Loucy (cell line): ENCODE measurements around the gene PPL.
"Not testable (repeated sequence)": the region's sequence is repeated elsewhere in the genome, so short reads cannot be mapped to it uniquely, and the experiment has no call there.

Experiments used
- H2AFZ ChIP-seq: fragments of 200-600 bp; sonication (generic); 2 replicates; pipeline ENCODE4 v1.6.0; 2016; ENCODE audit warnings: antibody characterized with exemption, mild to moderate bottlenecking, low read length, moderate library complexity
- H3F3A ChIP-seq: fragments of 200-600 bp; 2 replicates; pipeline ENCODE4 v1.6.0; 2016; ENCODE audit warnings: antibody characterized with exemption, low read depth, mild to moderate bottlenecking
- H3K27me3 ChIP-seq: fragments of 200-600 bp; sonication (generic); 2 replicates; pipeline ENCODE4 v1.6.1; 2014; ENCODE audit warnings: low read length, mild to moderate bottlenecking; ENCODE audit not compliant: insufficient read depth, poor library complexity, severe bottlenecking
- H3K36me3 ChIP-seq: fragments of 200-600 bp; sonication (generic); 2 replicates; pipeline ENCODE4 v1.6.1; 2016; ENCODE audit warnings: low read length; ENCODE audit not compliant: insufficient read depth
- H3K4me1 ChIP-seq: fragments of 200-600 bp; sonication (generic); 2 replicates; pipeline ENCODE4 v1.5.1; 2014; ENCODE audit warnings: low read length, mild to moderate bottlenecking; ENCODE audit not compliant: insufficient read depth, poor library complexity, severe bottlenecking
- H3K4me2 ChIP-seq: fragments of 200-600 bp; sonication (generic); 2 replicates; pipeline ENCODE4 v1.6.0; 2014; ENCODE audit warnings: antibody characterized with exemption, low read length, low read depth, mild to moderate bottlenecking; ENCODE audit not compliant: poor library complexity, severe bottlenecking
- H3K4me3 ChIP-seq: fragments of 200-600 bp; sonication (generic); 2 replicates; pipeline ENCODE4 v1.5.1; 2014; ENCODE audit warnings: low read length, mild to moderate bottlenecking, mixed read lengths; ENCODE audit not compliant: poor library complexity, severe bottlenecking
- H3K79me2 ChIP-seq: fragments of 200-600 bp; sonication (generic); 2 replicates; pipeline ENCODE4 v1.6.1; 2014; ENCODE audit warnings: low read length; ENCODE audit not compliant: insufficient read depth
- H3K9ac ChIP-seq: fragments of 200-600 bp; sonication (generic); 2 replicates; pipeline ENCODE4 v1.6.0; 2014; ENCODE audit warnings: mild to moderate bottlenecking, low read depth, low read length, moderate library complexity; ENCODE audit not compliant: poor library complexity, severe bottlenecking
- H3K9me2 ChIP-seq: fragments of 200-600 bp; sonication (generic); replicated peaks from 2 replicates; pipeline ENCODE4 v1.6.1; 2016; ENCODE audit warnings: low read depth, low read length, mixed read lengths
- H3K9me3 ChIP-seq: fragments of 200-600 bp; sonication (generic); 2 replicates; pipeline ENCODE4 v1.6.1; 2014; ENCODE audit warnings: mild to moderate bottlenecking, antibody characterized with exemption, low read length, low read depth; ENCODE audit not compliant: insufficient read depth
- H4K20me1 ChIP-seq: fragments of 200-600 bp; sonication (generic); 2 replicates; pipeline ENCODE4 v1.6.0; 2014; ENCODE audit warnings: antibody characterized with exemption, low read length, mild to moderate bottlenecking; ENCODE audit not compliant: insufficient read depth, poor library complexity, severe bottlenecking
- EZH2phosphoT487 ChIP-seq: fragments of 200-600 bp; IDR thresholded peaks from 2 replicates; pipeline ENCODE4 v1.6.1; 2018; ENCODE audit warnings: antibody characterized with exemption, mild to moderate bottlenecking, moderate library complexity, borderline replicate concordance
- TF ChIP-seq, protein P1 (sequence below): fragments of 200-600 bp; sonication (generic); conservative IDR thresholded peaks from 2 replicates; pipeline ENCODE4 v1.5.1; 2014; ENCODE audit warnings: mild to moderate bottlenecking, antibody characterized with exemption, low read length

PPL gene

DNA sequence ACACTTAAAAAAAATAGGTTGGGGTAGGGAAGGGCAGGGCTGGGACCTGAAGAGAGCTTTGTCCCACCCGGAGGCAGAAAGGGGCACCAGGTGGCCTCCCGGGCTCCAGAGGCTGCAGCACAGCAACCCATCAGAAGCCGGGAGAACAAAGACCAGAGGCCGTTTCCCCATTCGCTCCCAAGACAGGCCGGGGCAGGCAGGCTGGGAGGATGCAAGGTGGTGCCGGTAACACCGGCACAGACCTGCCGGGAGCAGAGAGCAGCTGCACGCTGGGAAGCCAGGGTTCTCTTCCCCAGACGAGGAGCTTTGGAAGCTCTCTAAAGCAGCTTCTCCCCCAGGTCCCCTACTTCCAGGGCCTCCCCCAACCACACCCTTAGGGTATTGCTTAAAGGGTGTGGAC lies 5.6 kb downstream of the PPL start:
- Histone ChIP-seq H3K9me3 (no peaks in the 10 kb centered on the region; the same call in 1 of the 2 replicates), H2AFZ (no peak overlapping the region), H3K27me3 (no peaks in the 10 kb centered on the region), H3K4me3 (no peak overlapping the region), H3K9me2 (no peaks in the 10 kb centered on the region), H3K4me2 (no peak overlapping the region), H3K9ac (no peak overlapping the region), H3K4me1 (no peaks in the 10 kb centered on the region), H3K79me2 (no peaks in the 10 kb centered on the region), H3F3A (no peaks in the 10 kb centered on the region), H4K20me1 (no peaks in the 10 kb centered on the region), H3K36me3 (no peaks in the 10 kb centered on the region)
- TF ChIP-seq, protein P1, sequence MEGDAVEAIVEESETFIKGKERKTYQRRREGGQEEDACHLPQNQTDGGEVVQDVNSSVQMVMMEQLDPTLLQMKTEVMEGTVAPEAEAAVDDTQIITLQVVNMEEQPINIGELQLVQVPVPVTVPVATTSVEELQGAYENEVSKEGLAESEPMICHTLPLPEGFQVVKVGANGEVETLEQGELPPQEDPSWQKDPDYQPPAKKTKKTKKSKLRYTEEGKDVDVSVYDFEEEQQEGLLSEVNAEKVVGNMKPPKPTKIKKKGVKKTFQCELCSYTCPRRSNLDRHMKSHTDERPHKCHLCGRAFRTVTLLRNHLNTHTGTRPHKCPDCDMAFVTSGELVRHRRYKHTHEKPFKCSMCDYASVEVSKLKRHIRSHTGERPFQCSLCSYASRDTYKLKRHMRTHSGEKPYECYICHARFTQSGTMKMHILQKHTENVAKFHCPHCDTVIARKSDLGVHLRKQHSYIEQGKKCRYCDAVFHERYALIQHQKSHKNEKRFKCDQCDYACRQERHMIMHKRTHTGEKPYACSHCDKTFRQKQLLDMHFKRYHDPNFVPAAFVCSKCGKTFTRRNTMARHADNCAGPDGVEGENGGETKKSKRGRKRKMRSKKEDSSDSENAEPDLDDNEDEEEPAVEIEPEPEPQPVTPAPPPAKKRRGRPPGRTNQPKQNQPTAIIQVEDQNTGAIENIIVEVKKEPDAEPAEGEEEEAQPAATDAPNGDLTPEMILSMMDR, result no peak
- no peak for TF ChIP-seq EZH2phosphoT487

DNA sequence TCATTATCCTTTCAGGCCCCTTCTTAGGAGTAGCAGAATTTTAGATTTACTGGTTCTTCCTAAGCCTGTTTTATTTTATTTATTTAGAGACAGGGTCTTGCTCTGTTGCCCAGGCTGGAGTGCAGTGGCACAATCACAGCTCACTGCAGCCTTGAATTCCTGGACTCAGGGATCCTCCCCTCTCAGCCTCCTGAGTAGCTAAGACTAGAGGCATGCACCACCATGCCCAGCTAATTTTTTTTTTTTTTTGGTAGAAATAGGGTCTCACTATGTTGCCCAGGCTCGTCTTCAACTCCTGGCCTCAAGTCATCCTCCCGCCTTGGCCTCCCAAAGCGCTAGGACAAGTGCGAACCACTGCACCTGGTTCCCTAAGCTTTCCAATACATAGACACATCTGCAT lies 7.3 kb downstream of the PPL start:
- not testable (repeated sequence) for H3K4me1 ChIP-seq, H3K79me2 ChIP-seq, H3K9ac ChIP-seq, H3K9me2 ChIP-seq, H3K9me3 ChIP-seq, H3K27me3 ChIP-seq, H3K4me2 ChIP-seq, H3K36me3 ChIP-seq, H3F3A ChIP-seq, H2AFZ ChIP-seq, H3K4me3 ChIP-seq, H4K20me1 ChIP-seq

DNA sequence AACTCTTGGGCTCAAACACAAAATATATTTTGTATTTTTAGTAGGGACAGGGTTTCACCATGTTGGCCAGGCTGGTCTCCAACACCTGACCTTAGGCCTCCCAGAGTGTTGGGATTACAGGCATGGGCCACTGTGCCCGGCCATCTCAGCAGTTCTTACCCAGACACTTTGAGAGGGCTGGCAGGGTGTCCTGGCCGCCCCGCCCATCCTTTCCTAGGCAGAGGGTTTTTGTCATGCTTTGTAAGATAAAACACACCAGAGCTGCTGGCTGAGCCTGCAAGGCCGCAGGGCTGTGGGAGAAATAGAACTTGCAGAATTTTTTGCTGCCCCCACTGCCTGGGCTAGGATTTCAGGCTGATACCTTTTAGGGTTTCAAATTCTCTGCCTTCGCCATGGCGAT lies 8.7 kb downstream of the PPL start:
- H3K4me2 ChIP-seq, result no peak overlapping the region
- no peaks in the 10 kb centered on the region for H3K79me2 ChIP-seq
- H3K36me3 ChIP-seq, result no peaks in the 10 kb centered on the region
- H3F3A ChIP-seq, result no peaks in the 10 kb centered on the region
- H2AFZ ChIP-seq, result no peak overlapping the region
- no peaks in the 10 kb centered on the region; the same call in 1 of the 2 replicates for H3K9me3 ChIP-seq
- no peaks in the 10 kb centered on the region for H3K9me2 ChIP-seq
- no peaks in the 10 kb centered on the region for H3K4me1 ChIP-seq
- no peaks in the 10 kb centered on the region for H4K20me1 ChIP-seq
- no peak overlapping the region for H3K9ac ChIP-seq
- TF ChIP-seq EZH2phosphoT487, result no peak
- TF ChIP-seq, protein P1, result no peak
- no peaks in the 10 kb centered on the region for H3K27me3 ChIP-seq
- H3K4me3 ChIP-seq, result no peak overlapping the region

DNA sequence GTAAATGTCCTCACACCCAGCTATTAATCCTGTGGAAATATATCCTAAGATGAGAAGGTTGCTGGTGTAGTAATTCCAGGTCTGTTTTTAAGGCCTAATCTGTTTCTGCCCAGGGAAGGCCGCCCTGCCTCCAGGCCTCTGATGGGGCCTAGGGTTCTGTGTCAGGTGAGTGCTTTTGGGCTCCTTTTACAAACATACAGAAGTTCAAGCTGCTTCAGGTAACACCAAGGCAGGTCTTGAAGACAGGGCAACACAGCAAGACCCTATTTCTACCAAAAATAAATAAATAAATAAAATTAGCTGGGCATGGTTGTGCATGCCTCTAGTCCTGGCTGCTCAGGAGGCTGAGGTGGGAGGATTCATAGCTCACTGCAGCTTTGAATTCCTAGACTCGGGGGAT lies 9.3 kb downstream of the PPL start:
- Histone ChIP-seq H3K4me1 (no peaks in the 10 kb centered on the region), H3K79me2 (no peaks in the 10 kb centered on the region), H3K9ac (no peak overlapping the region), H3F3A (no peaks in the 10 kb centered on the region), H3K4me2 (no peak overlapping the region), H2AFZ (no peak overlapping the region), H3K9me3 (no peaks in the 10 kb centered on the region; the same call in 1 of the 2 replicates), H3K36me3 (no peaks in the 10 kb centered on the region), H3K27me3 (no peaks in the 10 kb centered on the region), H3K4me3 (no peak overlapping the region), H3K9me2 (no peaks in the 10 kb centered on the region), H4K20me1 (no peaks in the 10 kb centered on the region)
- TF ChIP-seq, protein P1, result no peak
- no peak for TF ChIP-seq EZH2phosphoT487
